NT2/D1 (cell line): ENCODE measurements around the gene NPIPA5.
"Not testable (repeated sequence)": the region's sequence is repeated elsewhere in the genome, so short reads cannot be mapped to it uniquely, and the experiment has no call there.

ENCODE experiments used
- SUZ12 ChIP-seq: IDR thresholded peaks from 2 replicates; pipeline ENCODE4 v1.6.1; 2011; ENCODE audit not compliant: insufficient read length, insufficient read depth; ENCODE audit errors: extremely low read depth
- YY1 ChIP-seq: IDR thresholded peaks from 2 replicates; pipeline ENCODE4 v1.6.1; 2011; ENCODE audit not compliant: insufficient read length, insufficient read depth

DNA sequence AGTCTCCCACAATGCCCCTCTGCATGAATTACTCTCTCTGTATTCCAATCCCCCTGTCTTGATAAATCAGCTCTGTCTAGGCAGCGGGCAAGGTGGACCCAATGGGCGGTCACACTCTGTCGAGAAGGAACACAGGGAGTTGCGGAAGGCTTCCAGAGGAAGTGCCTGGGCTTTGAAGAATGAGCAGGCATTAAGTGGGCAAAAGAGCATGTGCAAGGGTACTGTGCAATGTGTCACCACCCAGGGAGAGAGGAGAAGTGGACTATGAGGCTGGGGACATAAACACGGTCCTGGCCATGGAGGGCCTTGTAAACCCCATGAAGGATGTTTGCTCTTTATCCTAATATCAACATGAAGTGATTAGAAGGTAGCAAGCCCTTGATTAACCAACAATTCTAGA, 44.1 kb downstream of the NPIPA5 start:
- TF ChIP-seq YY1, SUZ12: not testable (repeated sequence)
